HL-60 (cell line): Measurements from ENCODE around the gene RAPGEF4.

Source experiments
- DNase-seq, 2 experiments: peaks; one replicate each; pipeline ENCODE4 v3.0.0-alpha.2; 2010 to 2020; ENCODE audit warnings: low read depth in 1 of 2, low spot score in 1 of 2
- H3K27ac ChIP-seq: fragments of 250-450 bp; sonication (Bioruptor Pico); replicated peaks from 2 replicates; pipeline ENCODE4 v1.5.1; 2020; ENCODE audit warnings: mild to moderate bottlenecking, moderate library complexity
- H3K27me3 ChIP-seq: fragments of 250-450 bp; sonication (Bioruptor Pico); 2 replicates; pipeline ENCODE4 v1.5.1; 2021; ENCODE audit warnings: mild to moderate bottlenecking, moderate library complexity; ENCODE audit not compliant: insufficient read depth, poor library complexity, severe bottlenecking
- H3K4me3 ChIP-seq: replicated peaks from 2 replicates; pipeline ENCODE4 v1.5.1; 2011; ENCODE audit warnings: mild to moderate bottlenecking, control low read depth, low read length; ENCODE audit not compliant: insufficient read depth
- CTCF ChIP-seq: IDR thresholded peaks from one replicate; pipeline ENCODE4 v1.5.1; 2011; ENCODE audit warnings: low read length, control low read depth, inconsistent platforms; ENCODE audit not compliant: insufficient read depth
- GABPA ChIP-seq: IDR thresholded peaks from 2 replicates; pipeline ENCODE4 v1.6.1; 2012; ENCODE audit warnings: low read depth
- POLR2AphosphoS5 ChIP-seq: IDR thresholded peaks from 2 replicates; pipeline ENCODE4 v1.6.1; 2012; ENCODE audit warnings: low read depth
- REST ChIP-seq: IDR thresholded peaks from 2 replicates; pipeline ENCODE4 v1.6.1; 2012; ENCODE audit warnings: low read depth; ENCODE audit not compliant: insufficient replicate concordance
- SPI1 ChIP-seq: IDR thresholded peaks from 2 replicates; pipeline ENCODE4 v1.6.1; 2012; ENCODE audit warnings: low read depth, mild to moderate bottlenecking, borderline replicate concordance

The RAPGEF4 gene

GRCh38 chr2:172968061-172968469 lies 232.4 kb downstream of the RAPGEF4 start:
- Histone ChIP-seq H3K27me3 (peaks cover 2% of the 10 kb centered on the region), H3K4me3 (no peak overlapping the region), H3K27ac (no peak overlapping the region)
- TF ChIP-seq GABPA (no peak), POLR2AphosphoS5 (no peak), REST (no peak), CTCF (no peak), SPI1 (no peak)
- no peak for DNase-seq

- DNase-seq = peak in 1 of 2 experiments; percentile 3
- no peak overlapping the region for H3K4me3 ChIP-seq
- TF ChIP-seq POLR2AphosphoS5 (no peak), GABPA (no peak), SPI1 (no peak), REST (no peak)
- no peak overlapping the region for H3K27ac ChIP-seq
- H3K27me3 ChIP-seq = peaks cover 2% of the 10 kb centered on the region
Observed at GRCh38 chr2:172969166-172969565, 233.5 kb downstream of the RAPGEF4 start.

GRCh38 chr2:172969609-172970008 lies 234.0 kb downstream of the RAPGEF4 start:
- DNase-seq = no peak
- no peak overlapping the region for H3K4me3 ChIP-seq
- no peak overlapping the region for H3K27ac ChIP-seq
- peaks cover 2% of the 10 kb centered on the region for H3K27me3 ChIP-seq
- TF ChIP-seq GABPA (no peak), CTCF (no peak), REST (no peak), SPI1 (no peak), POLR2AphosphoS5 (no peak)

GRCh38 chr2:172970660-172971059 lies 235.0 kb downstream of the RAPGEF4 start:
- peaks cover 2% of the 10 kb centered on the region for H3K27me3 ChIP-seq
- no peak overlapping the region for H3K27ac ChIP-seq
- H3K4me3 ChIP-seq = no peak overlapping the region
- no peak for TF ChIP-seq REST
- TF ChIP-seq CTCF = no peak
- TF ChIP-seq POLR2AphosphoS5 = no peak
- TF ChIP-seq GABPA = no peak
- TF ChIP-seq SPI1 = no peak
- DNase-seq = no peak
